ENCODE data around the gene MSI2.

DNA sequence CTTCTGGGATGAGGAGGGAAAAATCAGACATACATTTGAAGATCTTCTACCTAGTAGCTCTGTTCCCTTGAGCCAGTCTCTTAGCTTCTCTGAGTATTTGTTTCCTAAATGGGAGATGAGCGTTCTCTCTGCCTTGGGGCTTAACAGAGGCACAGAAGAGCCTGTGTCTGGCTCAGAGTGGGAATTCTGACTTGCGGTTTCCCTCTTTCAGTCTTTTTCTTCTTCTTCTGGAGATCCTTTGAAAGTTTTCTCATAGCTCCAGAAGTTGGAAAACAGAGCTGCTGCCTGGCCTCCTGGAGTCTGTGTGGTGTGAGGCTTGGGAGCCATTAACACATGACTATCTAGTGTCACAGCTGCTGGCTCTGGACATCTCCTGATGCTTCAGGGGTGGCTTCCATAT, 167.9 kb downstream of the MSI2 start:
- no peak for TF ChIP-seq POLR2AphosphoS5 (IDR thresholded peaks at IDR 0.05; ENCODE audit: borderline replicate concordance, low read depth, low read length)
- no peak for TF ChIP-seq EZH2 (IDR thresholded peaks at IDR 0.05)

Data from SK-N-MC (cell line).